NCI-H1417 (cell line): Measurements from ENCODE around the gene TMEM170A.

Experiments used
- DNase-seq, 3 experiments: peaks; one replicate each; lab custom pipeline; 2025; lab: John Stamatoyannopoulos, UW

Gene TMEM170A

DNA sequence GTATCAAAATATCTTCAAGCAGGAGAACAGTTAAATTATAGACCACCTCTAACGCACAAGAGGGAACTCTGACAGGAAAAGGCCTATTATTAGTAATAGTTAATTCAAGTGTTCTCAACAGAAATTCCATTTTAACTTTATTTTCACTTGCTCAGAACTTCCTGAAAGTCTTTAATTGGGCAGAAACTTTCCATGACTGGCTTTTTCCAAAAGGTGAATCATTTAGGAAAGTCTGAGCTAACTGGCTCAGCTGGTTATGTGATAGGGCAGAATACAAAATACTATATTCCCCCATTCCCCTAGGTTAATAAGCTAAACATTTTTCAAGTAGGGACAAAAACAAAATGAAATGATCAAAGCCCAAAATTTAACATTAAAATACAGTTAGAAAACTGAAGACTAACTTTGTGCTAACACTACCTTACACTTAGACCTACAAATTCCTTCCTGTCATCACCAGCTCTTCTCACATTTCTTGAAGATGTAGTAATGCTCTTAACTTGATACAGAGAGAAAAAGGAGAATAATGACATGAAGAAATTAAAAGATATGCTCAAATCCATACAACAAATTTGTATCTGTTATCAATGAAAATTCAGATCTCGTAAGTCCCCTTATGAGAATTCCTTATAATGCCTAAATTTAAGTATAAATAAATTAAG lies 62.2 kb downstream of the TMEM170A start:
- no peak for DNase-seq

DNA sequence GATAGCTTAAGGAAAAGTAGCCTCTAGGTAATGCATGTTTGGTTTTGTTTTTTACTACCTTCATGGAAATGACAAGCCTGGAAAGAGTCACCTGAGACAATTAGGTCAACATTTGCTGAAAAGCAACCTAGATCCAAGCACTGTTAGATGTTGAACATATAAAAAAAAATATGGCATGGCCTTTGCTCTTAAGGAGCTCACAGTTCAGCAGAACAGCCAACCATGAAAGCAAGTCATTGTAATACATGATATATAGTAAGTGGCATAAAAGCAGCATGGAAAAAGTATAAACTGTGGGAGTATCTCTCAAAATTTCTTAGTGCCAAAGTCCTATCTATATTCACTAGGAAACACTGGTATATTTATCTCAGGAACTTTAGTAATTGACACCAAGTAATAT lies 62.8 kb downstream of the TMEM170A start:
- DNase-seq, result no peak

DNA sequence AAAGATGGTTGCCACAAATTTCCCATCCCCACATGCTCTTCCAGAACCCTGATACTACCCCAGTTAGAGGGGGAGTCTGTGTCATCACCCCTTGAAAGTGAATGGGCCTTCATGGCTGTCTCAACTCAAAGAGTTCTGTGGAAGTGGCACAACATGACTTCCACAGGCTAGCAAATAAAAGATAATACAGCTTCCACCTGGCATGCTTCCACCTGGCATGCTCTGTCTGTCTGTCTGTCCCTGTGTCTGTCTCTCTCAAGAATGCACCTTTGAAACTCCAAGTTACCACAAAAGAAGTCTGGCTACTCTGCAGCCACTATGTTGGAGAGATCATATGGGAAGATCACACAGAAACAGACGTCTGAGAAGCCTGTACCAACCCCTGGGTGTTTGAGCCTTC lies 66.2 kb downstream of the TMEM170A start:
- DNase-seq, result no peak

DNA sequence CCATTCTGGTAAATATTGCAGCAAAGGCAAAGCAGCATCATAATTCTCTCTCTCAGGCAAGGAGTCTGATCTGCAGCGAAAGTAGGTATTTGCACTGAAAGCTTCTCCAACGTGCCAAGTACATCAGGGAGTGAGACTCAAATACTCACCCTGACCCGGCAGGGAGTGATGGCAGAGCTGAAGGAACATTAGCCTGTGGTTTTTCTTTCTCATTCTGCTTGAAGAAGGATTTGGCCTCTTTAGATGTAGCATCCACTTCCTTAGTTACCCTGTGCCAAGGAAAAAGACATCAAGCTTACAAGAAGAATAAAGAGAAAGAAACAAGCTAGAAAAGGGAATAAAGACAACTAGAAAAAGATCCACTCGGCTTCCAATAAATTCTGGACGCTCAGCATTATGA lies 69.5 kb downstream of the TMEM170A start:
- DNase-seq, result no peak
